HEK293 (cell line): Measurements from ENCODE around the gene UBQLN2.
"Not testable (repeated sequence)": the region's sequence is repeated elsewhere in the genome, so short reads cannot be mapped to it uniquely, and the experiment has no call there.

Source experiments
- CTCF ChIA-PET: fragments of 350-600 bp; formaldehyde crosslinking; extraction: SDS; loops from one replicate; lab custom pipeline; 2021; ENCODE audit warnings: antibody characterized with exemption; lab: Yijun Ruan, JAX
- POLR2A ChIA-PET: fragments of 300-600 bp; formaldehyde crosslinking; extraction: SDS; loops from one replicate; lab custom pipeline; 2020; ENCODE audit warnings: antibody characterized with exemption, inconsistent platforms; lab: Yijun Ruan, JAX
- H3K27ac ChIP-seq: fragments of 200-500 bp; sonication (Bioruptor generic); 2 replicates; pipeline ENCODE4 v1.5.1; 2014; ENCODE audit warnings: low read depth, low read length, control low read depth, inconsistent platforms; ENCODE audit errors: extremely low read depth
- H3K36me3 ChIP-seq, 2 experiments: fragments of 200-500 bp in 1 of 2; sonication (Bioruptor generic) in 1 of 2; 1 replicate in 1 of 2; 2 replicates in 1 of 2; pipeline ENCODE4 v1.5.1; 2014 to 2017; ENCODE audit warnings: inconsistent platforms in 2 of 2, low read length in 2 of 2; ENCODE audit not compliant: control insufficient read depth in 2 of 2, insufficient read depth in 1 of 2
- H3K4me1 ChIP-seq: fragments of 200-500 bp; sonication (Bioruptor generic); 2 replicates; pipeline ENCODE4 v1.5.1; 2014; ENCODE audit warnings: mild to moderate bottlenecking, low read length, inconsistent platforms; ENCODE audit not compliant: control insufficient read depth, insufficient read depth
- H3K4me3 ChIP-seq: 2 replicates; pipeline ENCODE4 v1.5.1; 2011; ENCODE audit warnings: low read depth, mild to moderate bottlenecking, control low read depth, low read length, moderate library complexity
- H3K9me3 ChIP-seq: fragments of 200-500 bp; sonication (Bioruptor generic); 2 replicates; pipeline ENCODE4 v1.5.1; 2014; ENCODE audit warnings: low read depth, low read length, inconsistent platforms; ENCODE audit not compliant: control insufficient read depth, insufficient read depth
- GLIS1 ChIP-seq: fragments of 450-650 bp; formaldehyde crosslinking; IDR thresholded peaks from 2 replicates; pipeline ENCODE4 v1.5.1; 2016; ENCODE audit warnings: missing biosample characterization, missing genetic modification characterization
- KLF7 ChIP-seq: fragments of 450-650 bp; formaldehyde crosslinking; IDR thresholded peaks from 2 replicates; pipeline ENCODE4 v1.5.1; 2016; ENCODE audit warnings: missing biosample characterization, missing genetic modification characterization, borderline replicate concordance
- ZBTB26 ChIP-seq: fragments of 450-650 bp; formaldehyde crosslinking; optimal IDR thresholded peaks from 2 replicates; pipeline ENCODE3; 2016; ENCODE audit warnings: missing biosample characterization, mild to moderate bottlenecking, missing genetic modification characterization
- ZFP69B ChIP-seq: fragments of 450-650 bp; formaldehyde crosslinking; IDR thresholded peaks from 2 replicates; pipeline ENCODE4 v1.5.1; 2016; ENCODE audit warnings: missing biosample characterization, missing genetic modification characterization
- ZNF138 ChIP-seq: fragments of 450-650 bp; formaldehyde crosslinking; IDR thresholded peaks from 2 replicates; pipeline ENCODE4 v1.5.1; 2016; ENCODE audit warnings: missing biosample characterization, missing genetic modification characterization, borderline replicate concordance
- ZNF140 ChIP-seq: fragments of 450-650 bp; formaldehyde crosslinking; IDR thresholded peaks from 2 replicates; pipeline ENCODE4 v1.5.1; 2016; ENCODE audit warnings: missing biosample characterization, missing genetic modification characterization
- ZNF146 ChIP-seq: fragments of 450-650 bp; formaldehyde crosslinking; IDR thresholded peaks from 2 replicates; pipeline ENCODE4 v1.5.1; 2016; ENCODE audit warnings: missing biosample characterization, missing genetic modification characterization
- ZNF148 ChIP-seq: fragments of 450-650 bp; formaldehyde crosslinking; IDR thresholded peaks from 2 replicates; pipeline ENCODE4 v1.5.0; 2017; ENCODE audit warnings: missing biosample characterization, missing genetic modification characterization, borderline replicate concordance
- ZNF24 ChIP-seq: fragments of 450-650 bp; formaldehyde crosslinking; IDR thresholded peaks from 2 replicates; pipeline ENCODE4 v1.5.1; 2016; ENCODE audit warnings: missing biosample characterization, missing genetic modification characterization
- ZNF302 ChIP-seq: fragments of 450-650 bp; formaldehyde crosslinking; IDR thresholded peaks from 2 replicates; pipeline ENCODE4 v1.5.1; 2016; ENCODE audit warnings: missing biosample characterization, missing genetic modification characterization, low read depth
- ZNF354C ChIP-seq: fragments of 450-650 bp; formaldehyde crosslinking; IDR thresholded peaks from 2 replicates; pipeline ENCODE4 v1.5.1; 2016; ENCODE audit warnings: missing biosample characterization, missing genetic modification characterization, low read depth, borderline replicate concordance
- ZNF398 ChIP-seq: fragments of 450-650 bp; formaldehyde crosslinking; IDR thresholded peaks from 2 replicates; pipeline ENCODE4 v1.5.1; 2017; ENCODE audit warnings: missing biosample characterization, missing genetic modification characterization
- ZNF518A ChIP-seq: fragments of 450-650 bp; formaldehyde crosslinking; conservative IDR thresholded peaks from 2 replicates; pipeline ENCODE4 v1.5.1; 2016; ENCODE audit warnings: low read depth, missing biosample characterization, missing genetic modification characterization
- ZNF580 ChIP-seq: fragments of 450-650 bp; formaldehyde crosslinking; IDR thresholded peaks from 2 replicates; pipeline ENCODE4 v1.5.1; 2016; ENCODE audit warnings: missing biosample characterization, missing genetic modification characterization
- ZNF670 ChIP-seq: fragments of 450-650 bp; formaldehyde crosslinking; IDR thresholded peaks from 2 replicates; pipeline ENCODE4 v1.5.1; 2016; ENCODE audit warnings: missing biosample characterization, missing genetic modification characterization, low read depth
- ZXDB ChIP-seq: fragments of 450-650 bp; formaldehyde crosslinking; IDR thresholded peaks from 2 replicates; pipeline ENCODE4 v1.5.1; 2016; ENCODE audit warnings: missing biosample characterization, missing genetic modification characterization

Gene UBQLN2

GRCh38 chrX:56591830-56592229, 28.4 kb downstream of the UBQLN2 start:
- H3K4me3 ChIP-seq, H3K4me1 ChIP-seq, POLR2A ChIA-PET, H3K27ac ChIP-seq, CTCF ChIA-PET, H3K9me3 ChIP-seq, H3K36me3 ChIP-seq: not testable (repeated sequence)
- peak; percentile 80 for TF ChIP-seq ZNF146 (tag by site-specific recombination)

- CTCF ChIA-PET = no interaction called here
- TF ChIP-seq ZNF398 (tag by site-specific recombination) (no peak), ZNF148 (tag by site-specific recombination) (no peak), ZNF518A (tag by site-specific recombination) (no peak), GLIS1 (tag by site-specific recombination) (no peak), ZNF354C (tag by site-specific recombination) (no peak)
- TF ChIP-seq, all 188 proteins: peak for 0
- no peak overlapping the region for H3K27ac ChIP-seq
Measured at GRCh38 chrX:56600141-56600540, 36.7 kb downstream of the UBQLN2 start.

GRCh38 chrX:56600987-56601386, 37.6 kb downstream of the UBQLN2 start:
- TF ChIP-seq ZXDB (tag by site-specific recombination) (no peak), ZBTB26 (tag by site-specific recombination) (no peak), ZNF670 (tag by site-specific recombination) (no peak), KLF7 (no peak), ZNF140 (tag by site-specific recombination) (no peak), ZNF148 (tag by site-specific recombination) (no peak), ZNF138 (tag by site-specific recombination) (no peak), ZNF24 (tag by site-specific recombination) (no peak), ZNF302 (no peak), ZNF580 (tag by site-specific recombination) (no peak), ZFP69B (tag by site-specific recombination) (no peak)
- ChIA-PET POLR2A (no interaction called here), CTCF (interaction anchor here (0.6 kb wide), 1 partner anchor 236 kb away, joined by 3 read pairs; no protein-coding TSS in a partner anchor)
- Histone ChIP-seq H3K27ac (no peak overlapping the region), H3K4me3 (no peak overlapping the region), H3K4me1 (no peaks in the 10 kb centered on the region), H3K36me3 (no peaks in the 10 kb centered on the region), H3K9me3 (no peaks in the 10 kb centered on the region)

More at GRCh38 chrX:56600141-56600540, 36.7 kb downstream of the UBQLN2 start:
- Histone ChIP-seq H3K4me1 (no peaks in the 10 kb centered on the region), H3K36me3 (no peaks in the 10 kb centered on the region), H3K4me3 (no peak overlapping the region), H3K9me3 (no peaks in the 10 kb centered on the region)
- POLR2A ChIA-PET = no interaction called here
